Keratinocyte (primary cell): ENCODE data around the gene TSPOAP1. TPM values are rescaled to one million over a fixed set of nuclear protein-coding genes. Genes with fewer than 3 reads are reported as not detected.

ENCODE experiments used
- DNase-seq: peaks from one replicate; pipeline ENCODE4 v3.0.0-alpha.2; 2011; ENCODE audit warnings: low read depth, missing footprints, low spot score
- FAIRE-seq: peaks from 2 replicates; lab custom pipeline; 2011; peaks lifted over from hg19 to GRCh38; lab: Jason Lieb, UNC
- H2AFZ ChIP-seq: 2 replicates; pipeline ENCODE4 v1.6.0; 2012; ENCODE audit warnings: low read length, control low read depth, inconsistent platforms; ENCODE audit not compliant: control insufficient read depth
- H3K27ac ChIP-seq: 2 replicates; pipeline ENCODE4 v1.5.1; 2011; ENCODE audit warnings: low read length; ENCODE audit not compliant: control insufficient read depth, insufficient read depth
- H3K27me3 ChIP-seq: 3 replicates; pipeline ENCODE4 v1.6.0; 2011; ENCODE audit warnings: low read length; ENCODE audit not compliant: control insufficient read depth, insufficient read depth; ENCODE audit errors: extremely low read depth
- H3K36me3 ChIP-seq, 2 experiments: 2 replicates in 1 of 2; 3 replicates in 1 of 2; pipeline ENCODE4 v1.5.1; 2011; ENCODE audit warnings: low read length in 2 of 2, mild to moderate bottlenecking in 1 of 2; ENCODE audit not compliant: control insufficient read depth in 2 of 2, insufficient read depth in 2 of 2; ENCODE audit errors: extremely low read depth in 1 of 2
- H3K4me1 ChIP-seq: 3 replicates; pipeline ENCODE4 v1.5.1; 2011; ENCODE audit warnings: low read length; ENCODE audit not compliant: control insufficient read depth, insufficient read depth; ENCODE audit errors: extremely low read depth
- H3K4me2 ChIP-seq: 3 replicates; pipeline ENCODE4 v1.6.0; 2011; ENCODE audit warnings: low read depth, low read length; ENCODE audit not compliant: control insufficient read depth, insufficient read depth; ENCODE audit errors: extremely low read depth
- H3K4me3 ChIP-seq, 3 experiments: fragments of 200-600 bp in 1 of 3; sonication (generic) in 1 of 3; 2 replicates in 2 of 3; 3 replicates in 1 of 3; pipeline ENCODE4 v1.5.1; 2011 to 2016; ENCODE audit warnings: low read length in 3 of 3, mild to moderate bottlenecking in 3 of 3, control low read depth in 2 of 3, inconsistent platforms in 1 of 3, low read depth in 1 of 3, mixed read lengths in 1 of 3, mixed run types in 1 of 3, moderate library complexity in 1 of 3; ENCODE audit not compliant: control insufficient read depth in 2 of 3, insufficient read depth in 2 of 3; ENCODE audit errors: extremely low read depth in 1 of 3
- H3K79me2 ChIP-seq: 2 replicates; pipeline ENCODE4 v1.6.0; 2012; ENCODE audit warnings: low read length; ENCODE audit not compliant: control insufficient read depth, insufficient read depth
- H3K9ac ChIP-seq: 3 replicates; pipeline ENCODE4 v1.6.0; 2011; ENCODE audit warnings: low read length; ENCODE audit not compliant: control insufficient read depth, insufficient read depth; ENCODE audit errors: extremely low read depth
- H3K9me1 ChIP-seq: 3 replicates; pipeline ENCODE4 v1.6.0; 2011; ENCODE audit warnings: low read length; ENCODE audit not compliant: control insufficient read depth, insufficient read depth; ENCODE audit errors: extremely low read depth
- H3K9me3 ChIP-seq: 2 replicates; pipeline ENCODE4 v1.5.1; 2012; ENCODE audit warnings: low read depth, low read length; ENCODE audit not compliant: control insufficient read depth
- H4K20me1 ChIP-seq: 3 replicates; pipeline ENCODE4 v1.6.0; 2011; ENCODE audit warnings: low read length; ENCODE audit not compliant: control insufficient read depth, insufficient read depth; ENCODE audit errors: extremely low read depth
- CTCF ChIP-seq, 3 experiments: IDR thresholded peaks in 1 of 3; conservative IDR thresholded peaks in 1 of 3; optimal IDR thresholded peaks in 1 of 3; 2 replicates in 2 of 3; 3 replicates in 1 of 3; pipeline versions ENCODE3 to v1.5.1; 2011; ENCODE audit warnings: low read length in 3 of 3, mild to moderate bottlenecking in 3 of 3, moderate library complexity in 2 of 3, control low read depth in 1 of 3, inconsistent platforms in 1 of 3; ENCODE audit not compliant: insufficient read depth in 2 of 3; ENCODE audit errors: extremely low read depth in 1 of 3
- EZH2 ChIP-seq: IDR thresholded peaks from one replicate; pipeline ENCODE4 v1.6.1; 2012; ENCODE audit warnings: inconsistent platforms, mild to moderate bottlenecking, low read length, moderate library complexity
- dilution Hi-C: fragments of 300-500 bp; cut with MboI; formaldehyde crosslinking; loops from one replicate; pipeline ENCODE4 v1.7.0; 2020; ENCODE audit warnings: low sequenced_read_pairs; ENCODE audit not compliant: extremely low pct_ligation_motif_present
- polyA plus RNA-seq, 5 experiments: library from polyadenylated mRNA; depleted of rRNA in 3 of 5; stranded (reverse) in 3 of 5; stranded (forward) in 1 of 5; unstranded in 1 of 5; fragments of >200 nt; gene quantifications; 1 replicate in 1 of 5; 2 replicates in 3 of 5; 3 replicates in 1 of 5; pipeline versions ENCODE4 v1.2.1 to v1.2.3, GENCODE V29; 2011 to 2012; ENCODE audit warnings: missing spikeins in 2 of 5, low read depth in 1 of 5, low replicate concordance in 1 of 5

TSPOAP1 gene
- polyA plus RNA-seq, 1 donor (not counting 4 experiments of a cell fraction or from before 2014, with no cell fraction given) = 0.04 TPM

- no peaks in the 10 kb centered on the region for H3K9me1 ChIP-seq
- no peaks in the 10 kb centered on the region for H3K36me3 ChIP-seq
- peaks cover 61% of the 10 kb centered on the region for H3K27me3 ChIP-seq
- DNase-seq (no peak), FAIRE-seq (no peak)
- no peaks in the 10 kb centered on the region for H4K20me1 ChIP-seq
- H3K27ac ChIP-seq = no peak overlapping the region
- H3K9ac ChIP-seq = no peak overlapping the region
- dilution Hi-C loops = no loop called here
- H2AFZ ChIP-seq = no peak overlapping the region
- no peaks in the 10 kb centered on the region for H3K79me2 ChIP-seq
- H3K4me3 ChIP-seq = no peak overlapping the region
- no peak for TF ChIP-seq CTCF (optimal IDR thresholded peaks at IDR 0.05 in 1 of 3, IDR thresholded peaks at IDR 0.05 in 1 of 3, conservative IDR thresholded peaks at IDR 0.05 in 1 of 3; ENCODE audit: extremely low read depth in 1 of 3, insufficient read depth in 2 of 3, low read length in 3 of 3)
- no peak for TF ChIP-seq EZH2
- no peaks in the 10 kb centered on the region for H3K9me3 ChIP-seq
- H3K4me2 ChIP-seq = no peak overlapping the region
- H3K4me1 ChIP-seq = peaks cover 3% of the 10 kb centered on the region
Observed at GRCh38 chr17:58327363-58328194, 1.0 kb downstream of the TSPOAP1 start.

GRCh38 chr17:58326609-58327362 is 1.8 kb downstream of the TSPOAP1 start:
- no peaks in the 10 kb centered on the region for H3K79me2 ChIP-seq
- no peak overlapping the region for H2AFZ ChIP-seq
- no peak overlapping the region for H3K4me2 ChIP-seq
- H3K9ac ChIP-seq = no peak overlapping the region
- FAIRE-seq (no peak), DNase-seq (no peak)
- H3K36me3 ChIP-seq = no peaks in the 10 kb centered on the region
- no peak overlapping the region for H3K4me3 ChIP-seq
- H3K4me1 ChIP-seq = peaks cover 3% of the 10 kb centered on the region
- TF ChIP-seq EZH2 (no peak), CTCF (optimal IDR thresholded peaks at IDR 0.05 in 1 of 3, IDR thresholded peaks at IDR 0.05 in 1 of 3, conservative IDR thresholded peaks at IDR 0.05 in 1 of 3; ENCODE audit: extremely low read depth in 1 of 3, insufficient read depth in 2 of 3, low read length in 3 of 3) (no peak)
- H3K9me1 ChIP-seq = no peaks in the 10 kb centered on the region
- peaks cover 61% of the 10 kb centered on the region for H3K27me3 ChIP-seq
- no peaks in the 10 kb centered on the region for H3K9me3 ChIP-seq
- H4K20me1 ChIP-seq = no peaks in the 10 kb centered on the region
- no peak overlapping the region for H3K27ac ChIP-seq
- dilution Hi-C loops = no loop called here
